Lower leg skin (tissue), 3 donors: ENCODE results near the gene SNAPC5.

ENCODE experiments used
- POLR2A ChIP-seq, 2 donors: fragments of 450-650 bp; IDR thresholded peaks; one replicate each; pipeline ENCODE4 v1.6.1; 2016 to 2017; ENCODE audit warnings: antibody characterized with exemption in 2 of 2, mild to moderate bottlenecking in 1 of 2, moderate library complexity in 1 of 2
- TF ChIP-seq, protein P1 (sequence below), 3 donors: fragments of 450-650 bp; IDR thresholded peaks; one replicate each; pipeline ENCODE4 v1.5.1; 2016; ENCODE audit warnings: antibody characterized with exemption in 3 of 3, mild to moderate bottlenecking in 3 of 3, moderate library complexity in 2 of 3

GRCh38 chr15:66462627-66463026 is 34.9 kb downstream of the SNAPC5 start:
- TF ChIP-seq, protein P1, sequence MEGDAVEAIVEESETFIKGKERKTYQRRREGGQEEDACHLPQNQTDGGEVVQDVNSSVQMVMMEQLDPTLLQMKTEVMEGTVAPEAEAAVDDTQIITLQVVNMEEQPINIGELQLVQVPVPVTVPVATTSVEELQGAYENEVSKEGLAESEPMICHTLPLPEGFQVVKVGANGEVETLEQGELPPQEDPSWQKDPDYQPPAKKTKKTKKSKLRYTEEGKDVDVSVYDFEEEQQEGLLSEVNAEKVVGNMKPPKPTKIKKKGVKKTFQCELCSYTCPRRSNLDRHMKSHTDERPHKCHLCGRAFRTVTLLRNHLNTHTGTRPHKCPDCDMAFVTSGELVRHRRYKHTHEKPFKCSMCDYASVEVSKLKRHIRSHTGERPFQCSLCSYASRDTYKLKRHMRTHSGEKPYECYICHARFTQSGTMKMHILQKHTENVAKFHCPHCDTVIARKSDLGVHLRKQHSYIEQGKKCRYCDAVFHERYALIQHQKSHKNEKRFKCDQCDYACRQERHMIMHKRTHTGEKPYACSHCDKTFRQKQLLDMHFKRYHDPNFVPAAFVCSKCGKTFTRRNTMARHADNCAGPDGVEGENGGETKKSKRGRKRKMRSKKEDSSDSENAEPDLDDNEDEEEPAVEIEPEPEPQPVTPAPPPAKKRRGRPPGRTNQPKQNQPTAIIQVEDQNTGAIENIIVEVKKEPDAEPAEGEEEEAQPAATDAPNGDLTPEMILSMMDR (IDR thresholded peaks at IDR 0.05), result no peak
- no peak for TF ChIP-seq POLR2A (IDR thresholded peaks at IDR 0.05)
